Measurements from ENCODE around the gene FAM193B. TPM values are rescaled to one million over a fixed set of nuclear protein-coding genes. Genes with fewer than 3 reads are reported as not detected.

Gene FAM193B
- total and polyA plus RNA-seq, 9 of the 15 experiments (the other 6 are each of a cell fraction or from before 2014, with no cell fraction given) = 4.4 to 76.4 (median 37.3) TPM

- TF ChIP-seq ZBTB9 (CRISPR knock-in tag; IDR thresholded peaks at IDR 0.05) = 0 out of 2 replicates have a peak, but pooled peaks have one; percentile 45
- TF ChIP-seq THRB (CRISPR knock-in tag; conservative IDR thresholded peaks at IDR 0.05) = no peak
- no peak for TF ChIP-seq ZNF280A (IDR thresholded peaks at IDR 0.05; ENCODE audit: low read depth, partially characterized antibody)
- no peak for TF ChIP-seq HMG20A (CRISPR knock-in tag; conservative IDR thresholded peaks at IDR 0.05)
- no peak for TF ChIP-seq ZSCAN32 (CRISPR knock-in tag; IDR thresholded peaks at IDR 0.05)
- no peak for TF ChIP-seq KDM5B (IDR thresholded peaks at IDR 0.05; ENCODE audit: insufficient replicate concordance, low read depth, low read length)
- TF ChIP-seq, protein P1, sequence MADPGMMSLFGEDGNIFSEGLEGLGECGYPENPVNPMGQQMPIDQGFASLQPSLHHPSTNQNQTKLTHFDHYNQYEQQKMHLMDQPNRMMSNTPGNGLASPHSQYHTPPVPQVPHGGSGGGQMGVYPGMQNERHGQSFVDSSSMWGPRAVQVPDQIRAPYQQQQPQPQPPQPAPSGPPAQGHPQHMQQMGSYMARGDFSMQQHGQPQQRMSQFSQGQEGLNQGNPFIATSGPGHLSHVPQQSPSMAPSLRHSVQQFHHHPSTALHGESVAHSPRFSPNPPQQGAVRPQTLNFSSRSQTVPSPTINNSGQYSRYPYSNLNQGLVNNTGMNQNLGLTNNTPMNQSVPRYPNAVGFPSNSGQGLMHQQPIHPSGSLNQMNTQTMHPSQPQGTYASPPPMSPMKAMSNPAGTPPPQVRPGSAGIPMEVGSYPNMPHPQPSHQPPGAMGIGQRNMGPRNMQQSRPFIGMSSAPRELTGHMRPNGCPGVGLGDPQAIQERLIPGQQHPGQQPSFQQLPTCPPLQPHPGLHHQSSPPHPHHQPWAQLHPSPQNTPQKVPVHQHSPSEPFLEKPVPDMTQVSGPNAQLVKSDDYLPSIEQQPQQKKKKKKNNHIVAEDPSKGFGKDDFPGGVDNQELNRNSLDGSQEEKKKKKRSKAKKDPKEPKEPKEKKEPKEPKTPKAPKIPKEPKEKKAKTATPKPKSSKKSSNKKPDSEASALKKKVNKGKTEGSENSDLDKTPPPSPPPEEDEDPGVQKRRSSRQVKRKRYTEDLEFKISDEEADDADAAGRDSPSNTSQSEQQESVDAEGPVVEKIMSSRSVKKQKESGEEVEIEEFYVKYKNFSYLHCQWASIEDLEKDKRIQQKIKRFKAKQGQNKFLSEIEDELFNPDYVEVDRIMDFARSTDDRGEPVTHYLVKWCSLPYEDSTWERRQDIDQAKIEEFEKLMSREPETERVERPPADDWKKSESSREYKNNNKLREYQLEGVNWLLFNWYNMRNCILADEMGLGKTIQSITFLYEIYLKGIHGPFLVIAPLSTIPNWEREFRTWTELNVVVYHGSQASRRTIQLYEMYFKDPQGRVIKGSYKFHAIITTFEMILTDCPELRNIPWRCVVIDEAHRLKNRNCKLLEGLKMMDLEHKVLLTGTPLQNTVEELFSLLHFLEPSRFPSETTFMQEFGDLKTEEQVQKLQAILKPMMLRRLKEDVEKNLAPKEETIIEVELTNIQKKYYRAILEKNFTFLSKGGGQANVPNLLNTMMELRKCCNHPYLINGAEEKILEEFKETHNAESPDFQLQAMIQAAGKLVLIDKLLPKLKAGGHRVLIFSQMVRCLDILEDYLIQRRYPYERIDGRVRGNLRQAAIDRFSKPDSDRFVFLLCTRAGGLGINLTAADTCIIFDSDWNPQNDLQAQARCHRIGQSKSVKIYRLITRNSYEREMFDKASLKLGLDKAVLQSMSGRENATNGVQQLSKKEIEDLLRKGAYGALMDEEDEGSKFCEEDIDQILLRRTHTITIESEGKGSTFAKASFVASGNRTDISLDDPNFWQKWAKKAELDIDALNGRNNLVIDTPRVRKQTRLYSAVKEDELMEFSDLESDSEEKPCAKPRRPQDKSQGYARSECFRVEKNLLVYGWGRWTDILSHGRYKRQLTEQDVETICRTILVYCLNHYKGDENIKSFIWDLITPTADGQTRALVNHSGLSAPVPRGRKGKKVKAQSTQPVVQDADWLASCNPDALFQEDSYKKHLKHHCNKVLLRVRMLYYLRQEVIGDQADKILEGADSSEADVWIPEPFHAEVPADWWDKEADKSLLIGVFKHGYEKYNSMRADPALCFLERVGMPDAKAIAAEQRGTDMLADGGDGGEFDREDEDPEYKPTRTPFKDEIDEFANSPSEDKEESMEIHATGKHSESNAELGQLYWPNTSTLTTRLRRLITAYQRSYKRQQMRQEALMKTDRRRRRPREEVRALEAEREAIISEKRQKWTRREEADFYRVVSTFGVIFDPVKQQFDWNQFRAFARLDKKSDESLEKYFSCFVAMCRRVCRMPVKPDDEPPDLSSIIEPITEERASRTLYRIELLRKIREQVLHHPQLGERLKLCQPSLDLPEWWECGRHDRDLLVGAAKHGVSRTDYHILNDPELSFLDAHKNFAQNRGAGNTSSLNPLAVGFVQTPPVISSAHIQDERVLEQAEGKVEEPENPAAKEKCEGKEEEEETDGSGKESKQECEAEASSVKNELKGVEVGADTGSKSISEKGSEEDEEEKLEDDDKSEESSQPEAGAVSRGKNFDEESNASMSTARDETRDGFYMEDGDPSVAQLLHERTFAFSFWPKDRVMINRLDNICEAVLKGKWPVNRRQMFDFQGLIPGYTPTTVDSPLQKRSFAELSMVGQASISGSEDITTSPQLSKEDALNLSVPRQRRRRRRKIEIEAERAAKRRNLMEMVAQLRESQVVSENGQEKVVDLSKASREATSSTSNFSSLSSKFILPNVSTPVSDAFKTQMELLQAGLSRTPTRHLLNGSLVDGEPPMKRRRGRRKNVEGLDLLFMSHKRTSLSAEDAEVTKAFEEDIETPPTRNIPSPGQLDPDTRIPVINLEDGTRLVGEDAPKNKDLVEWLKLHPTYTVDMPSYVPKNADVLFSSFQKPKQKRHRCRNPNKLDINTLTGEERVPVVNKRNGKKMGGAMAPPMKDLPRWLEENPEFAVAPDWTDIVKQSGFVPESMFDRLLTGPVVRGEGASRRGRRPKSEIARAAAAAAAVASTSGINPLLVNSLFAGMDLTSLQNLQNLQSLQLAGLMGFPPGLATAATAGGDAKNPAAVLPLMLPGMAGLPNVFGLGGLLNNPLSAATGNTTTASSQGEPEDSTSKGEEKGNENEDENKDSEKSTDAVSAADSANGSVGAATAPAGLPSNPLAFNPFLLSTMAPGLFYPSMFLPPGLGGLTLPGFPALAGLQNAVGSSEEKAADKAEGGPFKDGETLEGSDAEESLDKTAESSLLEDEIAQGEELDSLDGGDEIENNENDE (IDR thresholded peaks at IDR 0.05; ENCODE audit: low read depth, low read length) = no peak
- TF ChIP-seq BRD9 (IDR thresholded peaks at IDR 0.05; ENCODE audit: low read depth, partially characterized antibody) = peak; percentile 50
These were observed at the start of gene FAM193B (continued) for GRCh38 chr5:177554474-177555111.

Data from K562 (cell line).